ENCODE results near the gene PPP2R5C.

Gene PPP2R5C

GRCh38 chr14:101840649-101841369 lies 79.3 kb downstream of the PPP2R5C start:
- Mint-ChIP-seq H3K4me3 (peak overlapping the region; percentile 28), H3K36me3 (peaks cover 88% of the 10 kb centered on the region), H3K27ac (peak overlapping the region; percentile 97), H3K9me3 (no peaks in the 10 kb centered on the region), H3K4me1 (peaks cover 92% of the 10 kb centered on the region)
- ATAC-seq (no peak), DNase-seq (ENCODE audit: low spot score in 2 of 2) (no peak)

- Mint-ChIP-seq H3K4me3 (peak overlapping the region; percentile 28), H3K27ac (peak overlapping the region; percentile 83), H3K9me3 (no peaks in the 10 kb centered on the region), H3K4me1 (peaks cover 91% of the 10 kb centered on the region), H3K36me3 (peaks cover 91% of the 10 kb centered on the region)
- DNase-seq (ENCODE audit: low spot score in 2 of 2) (no peak), ATAC-seq (no peak)
Observed at GRCh38 chr14:101843038-101843437, 81.5 kb downstream of the PPP2R5C start.

DNA sequence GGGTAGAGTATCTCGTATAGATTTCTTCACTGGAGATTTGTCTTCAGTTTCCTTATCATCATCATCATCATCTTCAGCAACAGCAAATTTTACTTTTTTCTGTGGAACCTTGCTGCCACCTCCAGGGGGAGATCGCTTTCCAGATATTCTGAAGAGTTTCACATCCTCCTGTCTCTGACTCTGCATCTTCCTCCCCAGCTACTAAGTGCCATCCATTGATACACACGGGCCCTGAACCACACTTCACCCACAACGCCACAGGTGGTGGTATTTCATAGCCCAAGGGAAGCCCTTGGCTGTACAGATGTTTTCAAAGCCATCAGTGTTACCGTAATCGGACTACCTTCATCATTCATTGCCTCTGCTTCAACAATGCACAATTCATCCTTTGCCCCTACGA lies 82.2 kb downstream of the PPP2R5C start:
- peaks cover 91% of the 10 kb centered on the region for H3K36me3 Mint-ChIP-seq
- DNase-seq (ENCODE audit: low spot score in 2 of 2), result no peak
- H3K9me3 Mint-ChIP-seq, result no peaks in the 10 kb centered on the region
- peak overlapping the region; percentile 83 for H3K27ac Mint-ChIP-seq
- peak; percentile 78 for ATAC-seq
- H3K4me1 Mint-ChIP-seq, result peaks cover 91% of the 10 kb centered on the region
- H3K4me3 Mint-ChIP-seq, result peak overlapping the region; percentile 28

DNA sequence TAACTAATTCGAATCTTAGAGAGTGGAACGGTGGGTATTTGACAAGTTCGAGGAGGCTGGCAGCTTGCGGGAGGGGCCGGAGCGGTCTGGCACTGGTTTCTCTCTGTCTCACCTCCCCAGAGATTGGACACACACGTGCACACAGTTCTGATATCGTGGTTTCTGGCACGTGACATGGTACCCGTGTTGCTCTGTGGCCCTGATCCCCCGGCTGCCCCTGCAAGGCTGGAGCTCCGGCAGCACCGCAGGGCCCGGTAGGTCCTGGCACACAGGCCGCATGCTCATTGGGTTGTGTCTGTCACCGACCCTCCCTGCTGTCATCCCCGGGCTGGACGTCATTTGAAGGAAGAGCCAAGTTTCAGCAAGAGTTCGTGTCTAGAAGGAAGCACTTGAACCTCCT lies 82.7 kb downstream of the PPP2R5C start:
- ATAC-seq (no peak), DNase-seq (ENCODE audit: low spot score in 2 of 2) (no peak)
- peaks cover 91% of the 10 kb centered on the region for H3K4me1 Mint-ChIP-seq
- H3K4me3 Mint-ChIP-seq, result peak overlapping the region; percentile 28
- H3K9me3 Mint-ChIP-seq, result no peaks in the 10 kb centered on the region
- peaks cover 91% of the 10 kb centered on the region for H3K36me3 Mint-ChIP-seq
- peak overlapping the region; percentile 83 for H3K27ac Mint-ChIP-seq

- Mint-ChIP-seq H3K27ac (peak overlapping the region; percentile 83), H3K36me3 (peaks cover 86% of the 10 kb centered on the region), H3K4me3 (no peak overlapping the region), H3K9me3 (no peaks in the 10 kb centered on the region), H3K4me1 (peaks cover 91% of the 10 kb centered on the region)
- no peak for DNase-seq (ENCODE audit: low spot score in 2 of 2)
- peak; percentile 44 for ATAC-seq
Observed at GRCh38 chr14:101844751-101845150, 83.2 kb downstream of the PPP2R5C start.

DNA sequence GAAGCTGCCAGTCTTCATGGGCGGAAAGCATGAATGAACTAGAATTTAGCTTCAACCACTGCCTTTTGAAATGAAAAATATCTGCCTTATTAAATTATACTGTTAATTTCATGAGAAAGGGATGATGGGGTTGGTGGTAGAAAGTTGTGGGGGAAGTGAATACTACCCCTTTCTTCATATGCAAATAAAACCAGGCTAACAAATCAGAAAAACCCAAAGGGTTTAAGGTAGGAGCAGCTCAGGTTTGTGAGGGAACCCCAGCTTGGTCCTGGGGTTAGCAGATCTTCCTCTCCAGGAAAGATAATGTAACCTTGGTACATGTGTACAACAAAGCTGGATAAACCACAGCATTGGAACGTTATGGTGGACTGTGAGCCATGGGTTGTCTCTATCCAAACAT lies 84.0 kb downstream of the PPP2R5C start:
- H3K27ac Mint-ChIP-seq, result peak overlapping the region; percentile 80
- DNase-seq (ENCODE audit: low spot score in 2 of 2) (no peak), ATAC-seq (no peak)
- peaks cover 87% of the 10 kb centered on the region for H3K36me3 Mint-ChIP-seq
- H3K9me3 Mint-ChIP-seq, result no peaks in the 10 kb centered on the region
- peaks cover 91% of the 10 kb centered on the region for H3K4me1 Mint-ChIP-seq
- no peak overlapping the region for H3K4me3 Mint-ChIP-seq

DNA sequence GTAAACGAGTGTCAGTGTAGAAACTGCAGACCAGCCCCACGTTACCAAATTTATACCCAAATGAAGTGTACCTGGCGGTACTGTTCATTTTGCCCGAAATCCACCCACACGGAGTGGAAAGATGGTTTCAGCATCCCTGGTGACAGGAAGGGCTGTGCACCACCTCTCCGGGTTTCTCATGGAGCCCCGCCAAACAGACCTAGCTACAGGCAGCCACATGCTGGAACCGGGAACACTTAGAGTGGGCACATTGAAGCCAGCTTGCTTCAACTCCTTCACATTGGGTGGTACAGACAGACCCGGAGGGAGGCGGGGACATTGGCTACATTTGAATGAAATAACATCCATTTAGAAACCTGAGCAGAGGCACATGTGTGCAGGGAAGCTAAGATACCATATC lies 84.4 kb downstream of the PPP2R5C start:
- no peaks in the 10 kb centered on the region for H3K9me3 Mint-ChIP-seq
- DNase-seq (ENCODE audit: low spot score in 2 of 2) (no peak), ATAC-seq (no peak)
- H3K36me3 Mint-ChIP-seq, result peaks cover 83% of the 10 kb centered on the region
- H3K4me1 Mint-ChIP-seq, result peaks cover 91% of the 10 kb centered on the region
- H3K27ac Mint-ChIP-seq, result peak overlapping the region; percentile 80
- no peak overlapping the region for H3K4me3 Mint-ChIP-seq

DNA sequence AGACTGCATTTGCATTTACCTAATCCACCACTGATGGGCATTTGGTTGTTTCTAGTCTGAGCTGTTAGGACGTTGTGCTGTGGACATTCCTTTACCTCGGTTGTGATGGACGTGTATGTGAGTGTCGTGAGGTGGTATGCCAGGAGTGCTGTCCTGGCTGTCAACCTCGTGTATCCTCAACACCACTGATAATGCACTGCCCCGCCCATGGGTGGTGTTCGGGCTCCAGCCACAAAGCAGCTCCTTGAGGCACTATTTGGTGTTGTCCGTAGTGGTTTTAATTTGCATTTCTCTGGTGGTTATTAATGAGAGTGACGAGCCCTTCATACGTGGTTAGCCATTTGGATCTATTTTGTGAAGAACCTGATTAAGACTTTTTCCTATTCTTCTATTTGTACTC lies 87.6 kb downstream of the PPP2R5C start:
- DNase-seq (ENCODE audit: low spot score in 2 of 2) (no peak), ATAC-seq (peak; percentile 51)
- Mint-ChIP-seq H3K9me3 (no peaks in the 10 kb centered on the region), H3K27ac (peak overlapping the region; percentile 13), H3K4me3 (peak overlapping the region; percentile 24), H3K4me1 (peaks cover 86% of the 10 kb centered on the region), H3K36me3 (peaks cover 58% of the 10 kb centered on the region)

- no peaks in the 10 kb centered on the region for H3K9me3 Mint-ChIP-seq
- H3K27ac Mint-ChIP-seq, result peak overlapping the region; percentile 13
- H3K4me1 Mint-ChIP-seq, result peaks cover 86% of the 10 kb centered on the region
- H3K36me3 Mint-ChIP-seq, result peaks cover 56% of the 10 kb centered on the region
- no peak for ATAC-seq
- no peak for DNase-seq (ENCODE audit: low spot score in 2 of 2)
- peak overlapping the region; percentile 24 for H3K4me3 Mint-ChIP-seq
Observed at GRCh38 chr14:101849640-101850039, 88.1 kb downstream of the PPP2R5C start.

DNA sequence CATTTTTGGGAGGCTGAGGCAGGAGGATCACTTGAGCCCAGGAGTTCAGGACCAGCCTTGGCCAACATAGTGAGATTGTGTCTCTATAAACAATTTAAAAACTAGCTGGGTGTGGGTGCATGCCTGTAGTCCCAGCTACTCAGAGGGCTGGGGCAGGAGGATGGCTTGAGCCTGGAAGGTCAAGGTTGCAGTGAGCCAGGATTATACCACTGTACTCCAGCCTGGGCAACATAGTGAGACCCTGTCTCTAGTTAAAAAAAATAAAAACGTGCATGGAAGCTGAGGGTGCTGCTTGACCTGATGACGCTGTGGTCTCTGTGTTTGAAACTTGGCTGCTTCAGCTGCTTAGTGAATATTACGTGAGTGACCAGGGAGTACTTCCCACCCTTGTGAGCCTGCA lies 89.7 kb downstream of the PPP2R5C start:
- Mint-ChIP-seq H3K9me3 (no peaks in the 10 kb centered on the region), H3K4me1 (peaks cover 85% of the 10 kb centered on the region), H3K36me3 (peaks cover 56% of the 10 kb centered on the region), H3K27ac (peak overlapping the region; percentile 13), H3K4me3 (no peak overlapping the region)
- DNase-seq (ENCODE audit: low spot score in 2 of 2) (no peak), ATAC-seq (no peak)

GRCh38 chr14:101851736-101852405 lies 90.4 kb downstream of the PPP2R5C start:
- Mint-ChIP-seq H3K4me1 (peaks cover 86% of the 10 kb centered on the region), H3K4me3 (no peak overlapping the region), H3K9me3 (no peaks in the 10 kb centered on the region), H3K27ac (peak overlapping the region; percentile 23), H3K36me3 (peaks cover 56% of the 10 kb centered on the region)
- ATAC-seq (no peak), DNase-seq (ENCODE audit: low spot score in 2 of 2) (no peak)

DNA sequence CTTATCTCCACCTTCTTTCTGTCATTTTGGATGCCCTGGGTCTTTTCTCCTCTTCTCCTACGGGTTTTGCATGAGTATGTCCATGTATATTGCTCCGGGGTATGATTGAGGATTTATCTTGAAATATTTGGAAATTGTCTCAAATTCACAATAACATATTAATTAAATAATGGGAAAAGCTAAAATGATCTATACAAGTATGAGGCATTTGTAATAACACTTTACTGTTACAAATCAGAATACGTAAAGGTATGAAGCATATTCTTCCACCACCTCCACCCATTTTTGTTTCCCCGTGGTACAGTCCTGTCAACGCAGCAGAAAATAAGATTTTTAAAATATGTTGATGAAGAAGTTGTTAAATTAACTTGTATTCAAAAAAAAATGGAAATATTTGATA lies 91.3 kb downstream of the PPP2R5C start:
- H3K27ac Mint-ChIP-seq, result no peak overlapping the region
- no peaks in the 10 kb centered on the region for H3K9me3 Mint-ChIP-seq
- no peak overlapping the region for H3K4me3 Mint-ChIP-seq
- H3K4me1 Mint-ChIP-seq, result peaks cover 79% of the 10 kb centered on the region
- DNase-seq (ENCODE audit: low spot score in 2 of 2), result no peak
- H3K36me3 Mint-ChIP-seq, result peaks cover 56% of the 10 kb centered on the region
- no peak for ATAC-seq

- Mint-ChIP-seq H3K27ac (peak overlapping the region; percentile 74), H3K9me3 (no peaks in the 10 kb centered on the region), H3K4me3 (peak overlapping the region; percentile 22), H3K36me3 (peaks cover 56% of the 10 kb centered on the region), H3K4me1 (peaks cover 74% of the 10 kb centered on the region)
- no peak for ATAC-seq
- no peak for DNase-seq (ENCODE audit: low spot score in 2 of 2)
Observed at GRCh38 chr14:101853455-101854018, 92.0 kb downstream of the PPP2R5C start.

GRCh38 chr14:101854366-101854765 lies 92.9 kb downstream of the PPP2R5C start:
- peak overlapping the region; percentile 74 for H3K27ac Mint-ChIP-seq
- peaks cover 74% of the 10 kb centered on the region for H3K4me1 Mint-ChIP-seq
- peak overlapping the region; percentile 22 for H3K4me3 Mint-ChIP-seq
- no peaks in the 10 kb centered on the region for H3K9me3 Mint-ChIP-seq
- no peak for DNase-seq (ENCODE audit: low spot score in 2 of 2)
- peak; percentile 86 for ATAC-seq
- H3K36me3 Mint-ChIP-seq, result peaks cover 58% of the 10 kb centered on the region

DNA sequence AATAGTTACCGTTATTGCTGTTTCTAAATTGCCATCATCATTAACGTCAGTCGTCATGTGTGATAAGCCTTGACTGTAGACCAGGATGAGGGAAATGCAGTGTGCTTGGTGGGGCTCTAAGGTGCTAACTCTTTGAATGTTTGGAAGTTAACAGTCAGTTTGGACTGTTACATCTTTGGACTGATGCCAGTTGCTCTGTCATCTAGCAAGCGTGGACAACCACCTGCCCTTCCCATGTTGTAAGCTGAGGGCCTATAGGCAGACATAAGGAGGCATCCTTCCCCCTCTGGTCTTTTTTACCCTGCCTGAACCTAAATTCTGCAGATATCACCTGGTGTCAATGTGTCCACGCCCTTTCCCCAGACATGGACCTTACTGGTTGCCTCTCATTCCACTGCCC lies 94.4 kb downstream of the PPP2R5C start:
- Mint-ChIP-seq H3K4me1 (peaks cover 70% of the 10 kb centered on the region), H3K4me3 (no peak overlapping the region), H3K9me3 (no peaks in the 10 kb centered on the region), H3K36me3 (peaks cover 67% of the 10 kb centered on the region), H3K27ac (peak overlapping the region; percentile 74)
- ATAC-seq (no peak), DNase-seq (ENCODE audit: low spot score in 2 of 2) (no peak)

DNA sequence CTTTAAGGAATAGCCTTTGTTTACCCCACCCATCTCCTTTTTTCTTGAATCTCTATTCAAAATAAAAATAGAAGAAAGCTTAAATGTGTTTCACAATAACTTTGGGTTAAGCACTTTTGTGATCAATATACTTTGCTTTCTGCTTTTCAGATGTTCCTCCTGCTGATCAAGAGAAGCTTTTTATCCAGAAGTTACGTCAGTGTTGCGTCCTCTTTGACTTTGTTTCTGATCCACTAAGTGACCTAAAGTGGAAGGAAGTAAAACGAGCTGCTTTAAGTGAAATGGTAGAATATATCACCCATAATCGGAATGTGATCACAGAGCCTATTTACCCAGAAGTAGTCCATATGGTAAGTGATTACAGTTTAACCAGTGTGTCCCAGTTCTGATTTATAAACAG lies 95.0 kb downstream of the PPP2R5C start:
- peaks cover 64% of the 10 kb centered on the region for H3K4me1 Mint-ChIP-seq
- peak overlapping the region; percentile 74 for H3K27ac Mint-ChIP-seq
- H3K9me3 Mint-ChIP-seq, result no peaks in the 10 kb centered on the region
- DNase-seq (ENCODE audit: low spot score in 2 of 2), result no peak
- no peak overlapping the region for H3K4me3 Mint-ChIP-seq
- ATAC-seq, result no peak
- peaks cover 73% of the 10 kb centered on the region for H3K36me3 Mint-ChIP-seq
